K562 (cell line): Measurements from ENCODE around the gene MOG. TPM values are rescaled to one million over a fixed set of nuclear protein-coding genes. Genes with fewer than 3 reads are reported as not detected.

Experiments used
- AFF1 ChIP-seq, 2 experiments: fragments of 450-650 bp; IDR thresholded peaks; 2 replicates each; pipeline ENCODE4 v1.6.1; 2018; ENCODE audit warnings: mild to moderate bottlenecking in 2 of 2, low read depth in 1 of 2; ENCODE audit not compliant: partially characterized antibody in 2 of 2
- ARID1B ChIP-seq: fragments of 450-650 bp; IDR thresholded peaks from 2 replicates; pipeline ENCODE4 v1.6.1; 2016; ENCODE audit warnings: antibody characterized with exemption, mild to moderate bottlenecking, inconsistent platforms
- GATAD2B ChIP-seq: fragments of 450-650 bp; IDR thresholded peaks from 2 replicates; pipeline ENCODE4 v1.6.1; 2017; ENCODE audit warnings: mild to moderate bottlenecking, borderline replicate concordance
- HDGF ChIP-seq: fragments of 450-650 bp; IDR thresholded peaks from 2 replicates; pipeline ENCODE4 v1.6.1; 2016
- HES1 ChIP-seq: fragments of 450-650 bp; IDR thresholded peaks from 2 replicates; pipeline ENCODE4 v1.6.1; 2016; ENCODE audit warnings: low read depth, mild to moderate bottlenecking, moderate library complexity
- JUNB ChIP-seq: fragments of 450-650 bp; formaldehyde crosslinking; conservative IDR thresholded peaks from 2 replicates; pipeline ENCODE4 v1.4.0; 2020; ENCODE audit warnings: mild to moderate bottlenecking
- MGA ChIP-seq: fragments of 450-650 bp; IDR thresholded peaks from 2 replicates; pipeline ENCODE4 v1.6.1; 2016; ENCODE audit warnings: mild to moderate bottlenecking, moderate library complexity
- PML ChIP-seq: IDR thresholded peaks from 2 replicates; pipeline ENCODE4 v1.6.1; 2012; ENCODE audit warnings: low read length, inconsistent platforms
- TBP ChIP-seq: optimal IDR thresholded peaks from 2 replicates; pipeline ENCODE3; 2011; ENCODE audit warnings: low read depth, low read length, improper control_type of control experiment
- THAP7 ChIP-seq: fragments of 250-450 bp; sonication (Bioruptor Pico); IDR thresholded peaks from 2 replicates; pipeline ENCODE4 v1.5.0; 2021
- ZNF707 ChIP-seq: fragments of 250-450 bp; sonication (Bioruptor Pico); conservative IDR thresholded peaks from 2 replicates; pipeline ENCODE4 v1.8.0; 2022; ENCODE audit warnings: inconsistent platforms, mild to moderate bottlenecking, moderate library complexity
- polyA plus RNA-seq, 8 experiments: library from polyadenylated mRNA; depleted of rRNA in 4 of 8; stranded (reverse) in 5 of 8; unstranded in 3 of 8; fragments of >200 nt; fragmentation: Nextera tagmentation in 2 of 8; fragmentation: Illumina TruSeq in 1 of 8; extraction: Ambion mirVana in 2 of 8; extraction: Trizol in 1 of 8; gene quantifications; 2 replicates each; pipeline versions ENCODE4 v1.2.1 to v1.2.3, GENCODE V29; 2011 to 2014; ENCODE audit warnings: inconsistent platforms in 1 of 8, missing spikeins in 1 of 8
- total RNA-seq, 7 experiments: library from RNA; depleted of rRNA in 6 of 7; stranded (reverse); fragments of >200 nt in 6 of 7; fragmentation: Illumina TruSeq in 2 of 7; extraction: Trizol in 2 of 7; gene quantifications; 2 replicates each; pipeline versions ENCODE4 v1.2.1 to v1.2.3, GENCODE V29; 2011 to 2021; ENCODE audit warnings: low replicate concordance in 1 of 7

The MOG gene
- total and polyA plus RNA-seq, 9 of the 15 experiments (the other 6 are each of a cell fraction or from before 2014, with no cell fraction given): not detected

- TF ChIP-seq MGA (no peak), ARID1B (peak; percentile 59), PML (no peak; the same call in 1 of the 2 replicates), JUNB (CRISPR knock-in tag) (no peak), HES1 (no peak), ZNF707 (CRISPR knock-in tag) (no peak), TBP (peak; percentile 46), GATAD2B (no peak), HDGF (0 out of 2 replicates have a peak, but pooled peaks have one; percentile 61), AFF1 (IDR thresholded peaks at IDR 0.05; ENCODE audit: low read depth in 1 of 2, partially characterized antibody in 2 of 2) (peak in 1 of 2 experiments; percentile 48), THAP7 (CRISPR knock-in tag) (no peak)
Observed at GRCh38 chr6:29631209-29631810, 25.6 kb upstream of the MOG start (continued).
